ENCODE results near the gene ASCL3. TPM values are rescaled to one million over a fixed set of nuclear protein-coding genes. Genes with fewer than 3 reads are reported as not detected.
A peak's percentile ranks its signal among the peaks of the same experiment; 100 is the strongest.

The ASCL3 gene
- total RNA-seq, 2 experiments from 2014 or later = not detected

DNA sequence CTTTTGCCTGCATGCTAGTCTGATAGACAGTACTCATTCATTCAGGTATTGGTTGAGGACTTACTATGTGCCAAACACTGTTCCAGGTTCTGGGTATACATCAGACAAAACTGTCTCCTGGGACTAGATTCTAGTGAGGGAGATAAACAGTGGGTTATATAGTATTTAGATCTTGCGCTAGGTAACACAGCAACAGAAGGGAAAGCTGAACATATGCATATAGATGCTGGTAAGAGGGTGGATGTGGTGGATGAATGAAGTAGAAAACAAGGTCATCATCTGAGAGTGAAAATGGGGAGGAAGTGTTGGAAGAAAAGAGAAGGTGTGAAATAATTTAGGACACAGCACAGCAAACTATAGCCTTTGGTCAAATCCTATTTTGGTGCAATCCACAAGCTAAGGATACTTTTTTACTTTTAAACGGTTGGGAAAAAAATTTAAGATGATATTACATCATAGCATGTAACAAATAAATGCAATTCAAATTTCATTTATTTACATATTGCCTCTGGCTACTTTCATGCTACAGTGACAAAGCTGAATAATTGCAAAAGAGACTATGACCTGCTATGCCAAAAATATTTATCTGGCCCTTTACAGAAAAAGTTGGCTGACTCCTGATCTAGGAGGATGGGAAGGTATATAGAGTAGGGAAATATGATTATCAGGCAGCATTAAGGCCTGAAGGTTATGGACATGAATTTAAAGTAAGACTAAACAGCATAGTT, 28.5 kb upstream of the ASCL3 start:
- no peak overlapping the region for H3K27ac Mint-ChIP-seq
- no peaks in the 10 kb centered on the region for H3K4me1 Mint-ChIP-seq
- intact Hi-C loops (cut with DNase I, micrococcal nuclease) = no loop called here
- no peak overlapping the region for H3K4me3 Mint-ChIP-seq
- H3K27me3 Mint-ChIP-seq = no peaks in the 10 kb centered on the region
- H3K9me3 Mint-ChIP-seq (ENCODE audit: low read depth) = no peaks in the 10 kb centered on the region
- ATAC-seq (no peak), DNase-seq (no peak)
- CTCF ChIA-PET = interaction anchor here (0.6 kb wide), 1 partner anchor 104 kb away, joined by 4 read pairs; no protein-coding TSS in a partner anchor
- no peaks in the 10 kb centered on the region for H3K36me3 Mint-ChIP-seq (ENCODE audit: low read depth)
- POLR2A ChIA-PET = interaction anchor here (0.7 kb wide), 1 partner anchor 18 kb away, joined by 3 read pairs; no protein-coding TSS in a partner anchor

DNA sequence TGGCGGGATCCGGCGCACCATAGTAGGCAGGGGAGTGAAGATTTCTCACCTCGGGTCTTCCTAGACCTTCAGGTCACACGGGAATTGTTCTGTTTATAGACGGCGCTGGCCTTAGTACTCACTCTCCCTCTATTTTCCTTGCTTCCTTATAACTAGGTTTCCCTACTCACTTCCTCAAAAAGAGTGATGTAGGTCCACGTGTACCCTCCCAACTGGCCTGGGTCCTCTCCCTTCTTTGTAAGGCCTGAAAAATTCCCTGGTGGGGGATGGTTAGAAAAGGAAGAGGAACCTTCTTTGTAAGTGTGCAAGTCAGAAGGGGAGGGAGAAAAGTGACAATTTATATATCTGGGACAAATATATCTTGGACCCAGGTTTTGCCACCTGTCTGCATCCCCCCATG, 24.4 kb upstream of the ASCL3 start:
- Mint-ChIP-seq H3K36me3 (ENCODE audit: low read depth) (peaks cover 4% of the 10 kb centered on the region), H3K27ac (no peak overlapping the region), H3K4me3 (no peak overlapping the region), H3K9me3 (ENCODE audit: low read depth) (no peaks in the 10 kb centered on the region), H3K4me1 (peaks cover 19% of the 10 kb centered on the region), H3K27me3 (no peaks in the 10 kb centered on the region)
- intact Hi-C loops (cut with DNase I, micrococcal nuclease) = no loop called here
- ChIA-PET POLR2A (no interaction called here), CTCF (interaction anchor here (0.8 to 2.7 kb wide), 2 partner anchors 7 to 597 kb away, joined by 3 to 13 read pairs; no protein-coding TSS in a partner anchor)
- no peak for ATAC-seq
- no peak for DNase-seq

- intact Hi-C loops (cut with DNase I, micrococcal nuclease) = loop anchor here (1.0 to 5.0 kb wide), 12 partner anchors 37 to 609 kb away; partner anchors contain the start of genes RPL27A (in 2 of the 2), TRIM66 (in 2 of the 2), AKIP1 (in 1 of the 2) and IPO7 (in 1 of the 2)
- ChIA-PET POLR2A (interaction anchor here (0.6 to 1.1 kb wide), 4 partner anchors 39 to 350 kb away, joined by 3 to 4 read pairs (median 3); partner anchors contain the start of genes AKIP1, NRIP3 and TMEM41B), CTCF (interaction anchor here (0.6 to 1.8 kb wide), 4 partner anchors 50 to 1691 kb away, joined by 3 to 9 read pairs (median 4); no protein-coding TSS in a partner anchor)
- peak; percentile 90 for DNase-seq
- H3K27me3 Mint-ChIP-seq = no peaks in the 10 kb centered on the region
- peak; percentile 87 for ATAC-seq
- peaks cover 29% of the 10 kb centered on the region for H3K4me1 Mint-ChIP-seq
- peak within 1 kb of the TSS; percentile 89 for H3K27ac Mint-ChIP-seq
- peaks cover 4% of the 10 kb centered on the region for H3K36me3 Mint-ChIP-seq (ENCODE audit: low read depth)
- no peaks in the 10 kb centered on the region for H3K9me3 Mint-ChIP-seq (ENCODE audit: low read depth)
- peak within 1 kb of the TSS; percentile 81 for H3K4me3 Mint-ChIP-seq
Measured at GRCh38 chr11:8964324-8965320, 21.8 kb upstream of the ASCL3 start, which contains the start of gene TMEM9B. TSS of gene TMEM9B (minus strand) at chr11:8964442. CDS start at chr11:8964313, 129 bp downstream.

- ChIA-PET POLR2A (interaction anchor here (0.6 to 1.1 kb wide), 3 partner anchors 40 to 337 kb away, joined by 3 to 4 read pairs (median 3); partner anchors contain the start of genes AKIP1 and NRIP3), CTCF (interaction anchor here (0.6 to 1.8 kb wide), 8 partner anchors 14 to 1690 kb away, joined by 3 to 9 read pairs (median 3); no protein-coding TSS in a partner anchor)
- H3K36me3 Mint-ChIP-seq (ENCODE audit: low read depth) = peaks cover 4% of the 10 kb centered on the region
- no peaks in the 10 kb centered on the region for H3K27me3 Mint-ChIP-seq
- no peaks in the 10 kb centered on the region for H3K9me3 Mint-ChIP-seq (ENCODE audit: low read depth)
- H3K27ac Mint-ChIP-seq = peak overlapping the region; percentile 89
- peak; percentile 89 for DNase-seq
- peaks cover 32% of the 10 kb centered on the region for H3K4me1 Mint-ChIP-seq
- ATAC-seq = peak; percentile 81
- peak overlapping the region; percentile 81 for H3K4me3 Mint-ChIP-seq
- intact Hi-C loops (cut with DNase I, micrococcal nuclease) = loop anchor here (1.0 to 5.0 kb wide), 12 partner anchors 38 to 610 kb away; partner anchors contain the start of genes RPL27A (in 2 of the 2), TRIM66 (in 2 of the 2), AKIP1 (in 1 of the 2) and IPO7 (in 1 of the 2)
Measured at GRCh38 chr11:8963569-8964323, 20.9 kb upstream of the ASCL3 start.

GRCh38 chr11:8962841-8963240, 20.0 kb upstream of the ASCL3 start:
- peaks cover 32% of the 10 kb centered on the region for H3K4me1 Mint-ChIP-seq
- no peak for ATAC-seq
- H3K36me3 Mint-ChIP-seq (ENCODE audit: low read depth) = peaks cover 4% of the 10 kb centered on the region
- ChIA-PET POLR2A (no interaction called here), CTCF (interaction anchor here (0.6 to 1.8 kb wide), 5 partner anchors 14 to 544 kb away, joined by 3 to 9 read pairs (median 3); no protein-coding TSS in a partner anchor)
- no peak for DNase-seq
- intact Hi-C loops (cut with DNase I, micrococcal nuclease) = loop anchor here (5.0 kb wide), 2 partner anchors 499 to 544 kb away; partner anchors contain the start of gene ZNF143 (in 1 of the 2)
- H3K27ac Mint-ChIP-seq = peak overlapping the region; percentile 78
- H3K27me3 Mint-ChIP-seq = no peaks in the 10 kb centered on the region
- H3K9me3 Mint-ChIP-seq (ENCODE audit: low read depth) = no peaks in the 10 kb centered on the region
- H3K4me3 Mint-ChIP-seq = peak overlapping the region; percentile 81

DNA sequence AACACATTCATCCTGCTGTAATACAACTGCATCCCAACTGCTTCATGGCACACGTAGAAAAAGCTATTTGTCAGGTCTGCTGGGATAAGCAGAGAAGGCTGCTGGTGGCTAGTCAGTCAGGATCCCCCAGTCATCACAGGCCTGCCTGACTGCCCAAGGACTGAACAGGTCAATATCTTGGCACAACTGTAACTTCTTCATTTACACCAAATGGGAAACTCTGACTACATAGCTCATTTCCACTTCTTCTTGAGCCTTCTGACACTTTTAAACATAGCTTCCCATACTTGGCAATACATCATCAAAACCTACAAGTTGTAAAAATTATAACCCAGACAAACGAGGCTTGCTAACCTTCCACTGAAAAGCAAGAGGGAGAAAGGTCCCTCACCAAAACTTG, 18.6 kb upstream of the ASCL3 start:
- no peak for ATAC-seq
- no peak overlapping the region for H3K4me3 Mint-ChIP-seq
- ChIA-PET POLR2A (interaction anchor here (0.7 to 0.8 kb wide), 2 partner anchors 42 to 979 kb away, joined by 3 read pairs; partner anchors contain the start of gene NRIP3), CTCF (interaction anchor here (0.7 to 4.1 kb wide), 6 partner anchors 18 to 176 kb away, joined by 3 to 31 read pairs (median 17); partner anchors contain the start of gene ASCL3)
- no peaks in the 10 kb centered on the region for H3K9me3 Mint-ChIP-seq (ENCODE audit: low read depth)
- no peak overlapping the region for H3K27ac Mint-ChIP-seq
- H3K36me3 Mint-ChIP-seq (ENCODE audit: low read depth) = peaks cover 4% of the 10 kb centered on the region
- peaks cover 42% of the 10 kb centered on the region for H3K4me1 Mint-ChIP-seq
- no peak for DNase-seq
- intact Hi-C loops (cut with DNase I, micrococcal nuclease) = loop anchor here (1.0 to 5.0 kb wide), 3 partner anchors 181 to 546 kb away; partner anchors contain the start of gene ZNF143 (in 1 of the 2)
- H3K27me3 Mint-ChIP-seq = no peaks in the 10 kb centered on the region

GRCh38 chr11:8959546-8960166, 16.8 kb upstream of the ASCL3 start:
- intact Hi-C loops (cut with DNase I, micrococcal nuclease) = loop anchor here (1.0 to 5.0 kb wide), 8 partner anchors 45 to 735 kb away; partner anchors contain the start of gene ZNF143 (in 1 of the 2)
- DNase-seq = peak; percentile 43
- POLR2A ChIA-PET = interaction anchor here (0.5 to 0.7 kb wide), 2 partner anchors 48 to 53 kb away, joined by 3 to 4 read pairs; no protein-coding TSS in a partner anchor
- H3K4me3 Mint-ChIP-seq = no peak overlapping the region
- CTCF ChIA-PET = interaction anchor here (0.6 to 4.1 kb wide), 33 partner anchors 9 to 547 kb away, joined by 3 to 31 read pairs (median 4); partner anchors contain the start of genes AKIP1, ASCL3 and C11orf16
- no peaks in the 10 kb centered on the region for H3K27me3 Mint-ChIP-seq
- H3K9me3 Mint-ChIP-seq (ENCODE audit: low read depth) = no peaks in the 10 kb centered on the region
- peak; percentile 42 for ATAC-seq
- H3K4me1 Mint-ChIP-seq = peaks cover 33% of the 10 kb centered on the region
- peaks cover 8% of the 10 kb centered on the region for H3K36me3 Mint-ChIP-seq (ENCODE audit: low read depth)
- H3K27ac Mint-ChIP-seq = no peak overlapping the region

GRCh38 chr11:8956860-8957259, 14.0 kb upstream of the ASCL3 start:
- ChIA-PET POLR2A (no interaction called here), CTCF (interaction anchor here (0.6 to 1.3 kb wide), 5 partner anchors 17 to 543 kb away, joined by 3 read pairs; no protein-coding TSS in a partner anchor)
- Mint-ChIP-seq H3K9me3 (ENCODE audit: low read depth) (no peaks in the 10 kb centered on the region), H3K27me3 (no peaks in the 10 kb centered on the region), H3K4me3 (no peak overlapping the region), H3K36me3 (ENCODE audit: low read depth) (peaks cover 10% of the 10 kb centered on the region), H3K27ac (no peak overlapping the region), H3K4me1 (peaks cover 23% of the 10 kb centered on the region)
- DNase-seq = peak; percentile 28
- intact Hi-C loops (cut with DNase I, micrococcal nuclease) = loop anchor here in 1 of 2 experiments (5.0 kb wide), 1 partner anchor 145 kb away; a partner anchor contains a TSS
- peak; percentile 62 for ATAC-seq

GRCh38 chr11:8948886-8949285, 6.1 kb upstream of the ASCL3 start:
- ATAC-seq (no peak), DNase-seq (no peak)
- Mint-ChIP-seq H3K4me1 (no peaks in the 10 kb centered on the region), H3K27me3 (no peaks in the 10 kb centered on the region), H3K9me3 (ENCODE audit: low read depth) (no peaks in the 10 kb centered on the region), H3K36me3 (ENCODE audit: low read depth) (peaks cover 31% of the 10 kb centered on the region), H3K4me3 (no peak overlapping the region), H3K27ac (no peak overlapping the region)
- intact Hi-C loops (cut with DNase I, micrococcal nuclease) = no loop called here
- ChIA-PET POLR2A (no interaction called here), CTCF (interaction anchor here (0.9 to 2.2 kb wide), 5 partner anchors 11 to 37 kb away, joined by 3 to 6 read pairs (median 3); no protein-coding TSS in a partner anchor)
